Measurements from ENCODE around the gene SYT7. TPM values are rescaled to one million over a fixed set of nuclear protein-coding genes. Genes with fewer than 3 reads are reported as not detected.

Gene SYT7
- total RNA-seq, 1 donor from 2014 or later, result 0.09 TPM

DNA sequence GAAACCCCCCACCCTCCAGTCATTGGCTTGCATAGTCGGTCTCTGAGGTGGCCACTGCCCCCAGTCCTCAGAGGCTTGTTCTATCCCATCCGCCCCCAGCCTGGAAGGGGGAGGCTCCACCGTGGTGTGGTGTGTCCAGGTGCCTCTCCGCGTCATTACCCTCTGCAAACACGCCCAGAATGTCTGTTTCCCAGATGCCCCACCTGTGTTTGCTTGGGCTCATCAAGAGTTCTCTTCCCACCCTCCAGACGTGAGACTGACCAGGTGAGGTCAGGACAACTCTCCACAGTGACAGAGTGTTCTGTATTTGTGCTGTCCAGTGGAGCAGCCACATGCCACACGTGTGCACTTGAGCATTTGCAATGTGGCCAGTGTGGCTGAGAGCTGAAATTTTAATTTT is 47.5 kb downstream of the SYT7 start:
- H3K4me3 Mint-ChIP-seq (ENCODE audit: low read depth), result no peak overlapping the region
- DNase-seq (ENCODE audit: low spot score), result no peak
- H3K36me3 Mint-ChIP-seq (ENCODE audit: low read depth), result no peaks in the 10 kb centered on the region
- intact Hi-C loops (cut with micrococcal nuclease), result no loop called here
- H3K4me1 Mint-ChIP-seq (ENCODE audit: low read depth), result no peaks in the 10 kb centered on the region
- H3K9me3 Mint-ChIP-seq, result no peaks in the 10 kb centered on the region
- H3K27ac Mint-ChIP-seq, result no peak overlapping the region
- H3K27me3 Mint-ChIP-seq (ENCODE audit: low read depth), result no peaks in the 10 kb centered on the region

DNA sequence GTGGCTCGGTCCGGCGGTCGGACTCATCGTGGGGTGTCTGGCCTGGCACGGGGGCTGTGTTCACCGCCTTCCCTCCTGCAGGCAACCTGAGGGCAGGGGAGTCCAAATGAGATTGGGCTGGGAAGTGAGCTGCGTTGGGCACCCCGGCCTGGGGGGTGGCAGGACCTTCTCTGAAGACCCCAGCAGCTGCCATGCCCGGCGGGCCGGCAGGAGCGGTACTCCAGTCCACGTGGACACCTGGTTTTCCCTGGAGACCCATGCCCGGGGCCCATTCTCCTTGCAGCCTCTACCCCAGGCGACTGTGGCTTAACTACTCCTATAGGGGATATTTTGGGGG is 47.9 kb downstream of the SYT7 start:
- intact Hi-C loops (cut with micrococcal nuclease), result no loop called here
- H3K9me3 Mint-ChIP-seq, result no peaks in the 10 kb centered on the region
- no peaks in the 10 kb centered on the region for H3K4me1 Mint-ChIP-seq (ENCODE audit: low read depth)
- no peaks in the 10 kb centered on the region for H3K36me3 Mint-ChIP-seq (ENCODE audit: low read depth)
- no peaks in the 10 kb centered on the region for H3K27me3 Mint-ChIP-seq (ENCODE audit: low read depth)
- H3K27ac Mint-ChIP-seq, result no peak overlapping the region
- H3K4me3 Mint-ChIP-seq (ENCODE audit: low read depth), result no peak overlapping the region
- DNase-seq (ENCODE audit: low spot score), result no peak

- no peaks in the 10 kb centered on the region for H3K36me3 Mint-ChIP-seq (ENCODE audit: low read depth)
- H3K4me1 Mint-ChIP-seq (ENCODE audit: low read depth), result no peaks in the 10 kb centered on the region
- no peaks in the 10 kb centered on the region for H3K9me3 Mint-ChIP-seq
- peak; percentile 32 for DNase-seq (ENCODE audit: low spot score)
- H3K4me3 Mint-ChIP-seq (ENCODE audit: low read depth), result no peak overlapping the region
- H3K27me3 Mint-ChIP-seq (ENCODE audit: low read depth), result no peaks in the 10 kb centered on the region
- intact Hi-C loops (cut with micrococcal nuclease), result no loop called here
- H3K27ac Mint-ChIP-seq, result no peak overlapping the region
Measured at GRCh38 chr11:61532134-61533038, 48.5 kb downstream of the SYT7 start.

DNA sequence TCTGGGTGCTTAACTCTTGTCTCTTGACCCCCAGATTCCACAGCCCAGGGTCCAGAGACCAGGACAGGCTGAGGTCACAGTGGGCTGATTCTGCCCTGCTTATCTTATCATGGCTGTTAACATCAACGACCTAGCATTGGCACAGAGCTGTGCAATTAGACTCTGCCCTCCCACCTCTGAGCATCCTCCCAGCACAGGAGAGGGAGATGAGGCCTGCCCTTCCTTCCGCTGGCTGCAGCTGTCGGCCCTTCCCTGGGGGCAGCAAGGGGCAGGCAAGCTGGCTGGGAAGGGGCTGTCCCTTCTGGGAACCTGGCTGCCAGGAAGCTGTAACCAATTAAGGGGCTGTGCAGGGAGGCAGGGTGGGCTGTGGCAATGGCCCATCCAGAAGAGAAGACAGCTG is 49.8 kb downstream of the SYT7 start:
- Mint-ChIP-seq H3K9me3 (no peaks in the 10 kb centered on the region), H3K27me3 (ENCODE audit: low read depth) (no peaks in the 10 kb centered on the region), H3K4me3 (ENCODE audit: low read depth) (no peak overlapping the region), H3K4me1 (ENCODE audit: low read depth) (no peaks in the 10 kb centered on the region), H3K27ac (no peak overlapping the region), H3K36me3 (ENCODE audit: low read depth) (no peaks in the 10 kb centered on the region)
- no peak for DNase-seq (ENCODE audit: low spot score)
- intact Hi-C loops (cut with micrococcal nuclease), result no loop called here

GRCh38 chr11:61529537-61530225 is 51.2 kb downstream of the SYT7 start:
- no peak overlapping the region for H3K27ac Mint-ChIP-seq
- no peaks in the 10 kb centered on the region for H3K36me3 Mint-ChIP-seq (ENCODE audit: low read depth)
- H3K9me3 Mint-ChIP-seq, result no peaks in the 10 kb centered on the region
- intact Hi-C loops (cut with micrococcal nuclease), result no loop called here
- DNase-seq (ENCODE audit: low spot score), result no peak
- H3K4me3 Mint-ChIP-seq (ENCODE audit: low read depth), result no peak overlapping the region
- H3K27me3 Mint-ChIP-seq (ENCODE audit: low read depth), result no peaks in the 10 kb centered on the region
- H3K4me1 Mint-ChIP-seq (ENCODE audit: low read depth), result no peaks in the 10 kb centered on the region

GRCh38 chr11:61528114-61528513 is 52.8 kb downstream of the SYT7 start:
- intact Hi-C loops (cut with micrococcal nuclease), result no loop called here
- no peak overlapping the region for H3K4me3 Mint-ChIP-seq (ENCODE audit: low read depth)
- no peak overlapping the region for H3K27ac Mint-ChIP-seq
- no peak for DNase-seq (ENCODE audit: low spot score)
- no peaks in the 10 kb centered on the region for H3K4me1 Mint-ChIP-seq (ENCODE audit: low read depth)
- no peaks in the 10 kb centered on the region for H3K36me3 Mint-ChIP-seq (ENCODE audit: low read depth)
- H3K27me3 Mint-ChIP-seq (ENCODE audit: low read depth), result no peaks in the 10 kb centered on the region
- no peaks in the 10 kb centered on the region for H3K9me3 Mint-ChIP-seq

GRCh38 chr11:61526956-61527731 is 53.7 kb downstream of the SYT7 start:
- no peaks in the 10 kb centered on the region for H3K9me3 Mint-ChIP-seq
- no peaks in the 10 kb centered on the region for H3K4me1 Mint-ChIP-seq (ENCODE audit: low read depth)
- H3K36me3 Mint-ChIP-seq (ENCODE audit: low read depth), result no peaks in the 10 kb centered on the region
- no peak for DNase-seq (ENCODE audit: low spot score)
- H3K27me3 Mint-ChIP-seq (ENCODE audit: low read depth), result no peaks in the 10 kb centered on the region
- H3K27ac Mint-ChIP-seq, result no peak overlapping the region
- no peak overlapping the region for H3K4me3 Mint-ChIP-seq (ENCODE audit: low read depth)
- intact Hi-C loops (cut with micrococcal nuclease), result no loop called here

DNA sequence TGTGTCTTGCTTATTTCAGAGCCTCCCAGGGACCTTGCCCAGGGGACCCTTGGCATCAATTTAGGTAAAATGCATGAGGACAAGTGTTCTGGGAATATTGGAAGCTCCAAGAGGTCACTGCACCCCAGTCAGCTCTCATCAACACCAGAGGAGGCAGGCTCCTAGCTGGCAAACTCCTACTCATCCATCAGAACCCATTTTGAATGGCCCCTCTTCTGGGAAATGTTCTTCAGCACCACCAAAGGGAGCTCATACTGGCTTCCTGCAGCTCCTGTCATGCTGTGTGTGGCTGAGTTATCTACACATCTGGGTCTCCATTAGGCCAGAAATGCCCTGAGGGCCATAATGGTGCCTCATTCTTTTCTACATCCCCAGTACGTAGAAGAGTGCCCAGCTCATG is 54.6 kb downstream of the SYT7 start:
- no peak overlapping the region for H3K27ac Mint-ChIP-seq
- no peak for DNase-seq (ENCODE audit: low spot score)
- H3K27me3 Mint-ChIP-seq (ENCODE audit: low read depth), result no peaks in the 10 kb centered on the region
- H3K4me1 Mint-ChIP-seq (ENCODE audit: low read depth), result no peaks in the 10 kb centered on the region
- intact Hi-C loops (cut with micrococcal nuclease), result no loop called here
- H3K4me3 Mint-ChIP-seq (ENCODE audit: low read depth), result no peak overlapping the region
- no peaks in the 10 kb centered on the region for H3K36me3 Mint-ChIP-seq (ENCODE audit: low read depth)
- no peaks in the 10 kb centered on the region for H3K9me3 Mint-ChIP-seq

GRCh38 chr11:61524963-61525587 is 55.8 kb downstream of the SYT7 start:
- intact Hi-C loops (cut with micrococcal nuclease), result no loop called here

GRCh38 chr11:61524446-61524845 is 56.4 kb downstream of the SYT7 start:
- Mint-ChIP-seq H3K27me3 (ENCODE audit: low read depth) (no peaks in the 10 kb centered on the region), H3K4me1 (ENCODE audit: low read depth) (no peaks in the 10 kb centered on the region), H3K9me3 (no peaks in the 10 kb centered on the region), H3K4me3 (ENCODE audit: low read depth) (no peak overlapping the region), H3K27ac (no peak overlapping the region), H3K36me3 (ENCODE audit: low read depth) (no peaks in the 10 kb centered on the region)
- DNase-seq (ENCODE audit: low spot score), result no peak
- intact Hi-C loops (cut with micrococcal nuclease), result no loop called here

More at GRCh38 chr11:61524963-61525587, 55.8 kb downstream of the SYT7 start:
- Mint-ChIP-seq H3K4me3 (ENCODE audit: low read depth) (no peak overlapping the region), H3K9me3 (no peaks in the 10 kb centered on the region), H3K4me1 (ENCODE audit: low read depth) (no peaks in the 10 kb centered on the region), H3K27me3 (ENCODE audit: low read depth) (no peaks in the 10 kb centered on the region), H3K27ac (no peak overlapping the region), H3K36me3 (ENCODE audit: low read depth) (no peaks in the 10 kb centered on the region)
- no peak for DNase-seq (ENCODE audit: low spot score)

GRCh38 chr11:61522881-61523280 is 58.0 kb downstream of the SYT7 start:
- Mint-ChIP-seq H3K36me3 (ENCODE audit: low read depth) (no peaks in the 10 kb centered on the region), H3K4me3 (ENCODE audit: low read depth) (no peak overlapping the region), H3K9me3 (no peaks in the 10 kb centered on the region), H3K4me1 (ENCODE audit: low read depth) (no peaks in the 10 kb centered on the region), H3K27ac (no peak overlapping the region), H3K27me3 (ENCODE audit: low read depth) (no peaks in the 10 kb centered on the region)
- DNase-seq (ENCODE audit: low spot score), result no peak
- intact Hi-C loops (cut with micrococcal nuclease), result no loop called here

DNA sequence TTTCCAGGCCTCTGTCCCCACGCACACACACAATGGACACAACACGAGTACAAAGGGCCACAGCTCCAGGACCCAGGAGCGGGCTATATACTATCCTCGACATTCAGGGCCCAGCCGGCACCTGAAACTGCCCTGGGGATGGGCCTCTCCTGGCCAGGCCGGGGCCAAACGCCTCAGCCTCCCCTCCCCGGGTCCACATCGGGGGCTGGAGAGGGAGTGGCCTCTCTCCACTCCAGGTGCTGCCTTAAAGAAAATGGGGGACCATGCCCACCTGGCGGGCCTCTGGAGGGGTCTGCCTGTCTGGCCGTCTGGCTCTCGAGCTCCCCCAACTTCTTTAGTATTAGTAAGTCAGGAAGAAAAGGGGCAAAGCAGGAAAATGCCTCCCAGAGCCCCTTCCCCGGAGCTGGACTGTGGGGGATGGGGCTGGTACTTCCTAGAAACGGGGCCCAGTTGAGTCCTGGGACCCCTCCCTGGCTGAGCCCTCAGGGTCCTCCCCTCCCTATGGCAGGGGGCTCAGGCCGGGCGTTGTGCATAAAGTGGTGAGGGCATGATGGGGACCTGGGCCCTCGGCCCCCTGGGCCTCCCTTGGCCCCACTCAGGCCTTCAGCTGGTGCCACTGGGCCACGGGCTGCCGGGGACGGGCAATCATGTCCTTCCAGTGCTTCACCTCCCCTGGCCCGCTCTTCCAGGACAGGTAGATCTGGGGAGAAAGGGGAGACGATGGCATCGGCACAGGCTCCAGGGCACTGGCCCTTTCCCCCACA is 62.7 kb downstream of the SYT7 start:
- H3K4me1 Mint-ChIP-seq (ENCODE audit: low read depth), result peaks cover 4% of the 10 kb centered on the region
- no peaks in the 10 kb centered on the region for H3K9me3 Mint-ChIP-seq
- no peaks in the 10 kb centered on the region for H3K36me3 Mint-ChIP-seq (ENCODE audit: low read depth)
- H3K27me3 Mint-ChIP-seq (ENCODE audit: low read depth), result peaks cover 4% of the 10 kb centered on the region
- H3K4me3 Mint-ChIP-seq (ENCODE audit: low read depth), result no peak overlapping the region
- H3K27ac Mint-ChIP-seq, result no peak overlapping the region
- no peak for DNase-seq (ENCODE audit: low spot score)
- intact Hi-C loops (cut with micrococcal nuclease), result loop anchor here (10.0 kb wide), 1 partner anchor 183 kb away; the partner anchor contains the start of genes DDB1 and TKFC
